Measurements from ENCODE around the gene IL22. TPM values are rescaled to one million over a fixed set of nuclear protein-coding genes. Genes with fewer than 3 reads are reported as not detected.

The IL22 gene
- total RNA-seq: under 1 TPM in 1 of 2 experiments, not detected in 1; 0.61 TPM

GRCh38 chr12:68253504-68253903, at the start of gene IL22:
Gene IL22, minus strand, starts transcription at chr12:68253604. Its CDS starts 156 bp downstream, at chr12:68253448.
- H3K27me3 Mint-ChIP-seq: peaks cover 75% of the 10 kb centered on the region
- peaks cover 4% of the 10 kb centered on the region for H3K4me1 Mint-ChIP-seq
- H3K4me3 Mint-ChIP-seq: no peak within 1 kb of the TSS
- DNase-seq (no peak), ATAC-seq (no peak)
- H3K36me3 Mint-ChIP-seq: peaks cover 9% of the 10 kb centered on the region
- no peak within 1 kb of the TSS for H3K27ac Mint-ChIP-seq
- H3K9me3 Mint-ChIP-seq (ENCODE audit: low read depth): no peaks in the 10 kb centered on the region
- CTCF ChIA-PET: interaction anchor here (1.0 kb wide), 1 partner anchor 12 kb away, joined by 4 read pairs; no protein-coding TSS in a partner anchor

GRCh38 chr12:68297929-68298328, 44.5 kb upstream of the IL22 start:
- DNase-seq (no peak), ATAC-seq (no peak)
- H3K36me3 Mint-ChIP-seq: peaks cover 64% of the 10 kb centered on the region
- peaks cover 3% of the 10 kb centered on the region for H3K9me3 Mint-ChIP-seq (ENCODE audit: low read depth)
- H3K27me3 Mint-ChIP-seq: no peaks in the 10 kb centered on the region
- CTCF ChIA-PET: no interaction called here
- H3K27ac Mint-ChIP-seq: no peak overlapping the region
- peaks cover 2% of the 10 kb centered on the region for H3K4me1 Mint-ChIP-seq
- no peak overlapping the region for H3K4me3 Mint-ChIP-seq

- Mint-ChIP-seq H3K36me3 (peaks cover 44% of the 10 kb centered on the region), H3K27ac (no peak overlapping the region), H3K4me3 (no peak overlapping the region), H3K4me1 (peaks cover 31% of the 10 kb centered on the region), H3K9me3 (ENCODE audit: low read depth) (no peaks in the 10 kb centered on the region), H3K27me3 (no peaks in the 10 kb centered on the region)
- no peak for ATAC-seq
- CTCF ChIA-PET: no interaction called here
- no peak for DNase-seq
These were observed 40.8 kb upstream of the IL22 start for GRCh38 chr12:68294251-68294650.

- peaks cover 37% of the 10 kb centered on the region for H3K4me1 Mint-ChIP-seq
- H3K36me3 Mint-ChIP-seq: peaks cover 37% of the 10 kb centered on the region
- no peak overlapping the region for H3K4me3 Mint-ChIP-seq
- H3K27me3 Mint-ChIP-seq: peaks cover 1% of the 10 kb centered on the region
- no peaks in the 10 kb centered on the region for H3K9me3 Mint-ChIP-seq (ENCODE audit: low read depth)
- CTCF ChIA-PET: interaction anchor here (1.3 kb wide), 1 partner anchor 9 kb away, joined by 5 read pairs; no protein-coding TSS in a partner anchor
- no peak overlapping the region for H3K27ac Mint-ChIP-seq
- ATAC-seq: no peak
- DNase-seq: no peak
These were observed 39.9 kb upstream of the IL22 start for GRCh38 chr12:68293347-68293746.

- H3K27me3 Mint-ChIP-seq: peaks cover 5% of the 10 kb centered on the region
- H3K4me1 Mint-ChIP-seq: peaks cover 38% of the 10 kb centered on the region
- CTCF ChIA-PET: interaction anchor here (0.8 to 2.2 kb wide), 4 partner anchors 10 to 69 kb away, joined by 3 to 11 read pairs (median 6); no protein-coding TSS in a partner anchor
- no peak overlapping the region for H3K4me3 Mint-ChIP-seq
- H3K27ac Mint-ChIP-seq: no peak overlapping the region
- no peak for ATAC-seq
- peaks cover 35% of the 10 kb centered on the region for H3K36me3 Mint-ChIP-seq
- DNase-seq: no peak
- H3K9me3 Mint-ChIP-seq (ENCODE audit: low read depth): no peaks in the 10 kb centered on the region
These were observed 38.9 kb upstream of the IL22 start for GRCh38 chr12:68292151-68292943.

GRCh38 chr12:68291396-68292036, 38.1 kb upstream of the IL22 start:
- ATAC-seq (no peak), DNase-seq (no peak)
- Mint-ChIP-seq H3K36me3 (peaks cover 31% of the 10 kb centered on the region), H3K4me3 (no peak overlapping the region), H3K27ac (no peak overlapping the region), H3K4me1 (peaks cover 36% of the 10 kb centered on the region), H3K9me3 (ENCODE audit: low read depth) (no peaks in the 10 kb centered on the region), H3K27me3 (peaks cover 7% of the 10 kb centered on the region)
- CTCF ChIA-PET: interaction anchor here (0.8 to 2.2 kb wide), 7 partner anchors 15 to 263 kb away, joined by 3 to 11 read pairs (median 4); no protein-coding TSS in a partner anchor

GRCh38 chr12:68290126-68290525, 36.7 kb upstream of the IL22 start:
- Mint-ChIP-seq H3K4me1 (peaks cover 36% of the 10 kb centered on the region), H3K27ac (peak overlapping the region; percentile 16), H3K4me3 (no peak overlapping the region), H3K27me3 (peaks cover 7% of the 10 kb centered on the region), H3K9me3 (ENCODE audit: low read depth) (no peaks in the 10 kb centered on the region), H3K36me3 (peaks cover 28% of the 10 kb centered on the region)
- DNase-seq: peak; percentile 73
- CTCF ChIA-PET: interaction anchor here (0.9 to 2.0 kb wide), 7 partner anchors 13 to 262 kb away, joined by 3 to 11 read pairs (median 4); no protein-coding TSS in a partner anchor
- ATAC-seq: peak; percentile 100

- H3K4me1 Mint-ChIP-seq: peaks cover 37% of the 10 kb centered on the region
- no peak for DNase-seq
- no peak overlapping the region for H3K27ac Mint-ChIP-seq
- H3K4me3 Mint-ChIP-seq: no peak overlapping the region
- ATAC-seq: no peak
- H3K9me3 Mint-ChIP-seq (ENCODE audit: low read depth): no peaks in the 10 kb centered on the region
- peaks cover 11% of the 10 kb centered on the region for H3K36me3 Mint-ChIP-seq
- H3K27me3 Mint-ChIP-seq: peaks cover 11% of the 10 kb centered on the region
- CTCF ChIA-PET: interaction anchor here (0.8 to 1.3 kb wide), 2 partner anchors 9 to 64 kb away, joined by 3 to 4 read pairs; no protein-coding TSS in a partner anchor
These were observed 33.7 kb upstream of the IL22 start for GRCh38 chr12:68287106-68287505.

- H3K4me3 Mint-ChIP-seq: no peak overlapping the region
- CTCF ChIA-PET: interaction anchor here (1.1 to 1.3 kb wide), 2 partner anchors 47 to 63 kb away, joined by 3 read pairs; no protein-coding TSS in a partner anchor
- DNase-seq (no peak), ATAC-seq (no peak)
- H3K27ac Mint-ChIP-seq: no peak overlapping the region
- peaks cover 36% of the 10 kb centered on the region for H3K4me1 Mint-ChIP-seq
- no peaks in the 10 kb centered on the region for H3K9me3 Mint-ChIP-seq (ENCODE audit: low read depth)
- peaks cover 11% of the 10 kb centered on the region for H3K27me3 Mint-ChIP-seq
- H3K36me3 Mint-ChIP-seq: peaks cover 5% of the 10 kb centered on the region
These were observed 33.0 kb upstream of the IL22 start for GRCh38 chr12:68286396-68286795.

- Mint-ChIP-seq H3K9me3 (ENCODE audit: low read depth) (no peaks in the 10 kb centered on the region), H3K27me3 (peaks cover 11% of the 10 kb centered on the region), H3K4me3 (no peak overlapping the region), H3K4me1 (peaks cover 35% of the 10 kb centered on the region), H3K36me3 (peaks cover 5% of the 10 kb centered on the region), H3K27ac (no peak overlapping the region)
- no peak for ATAC-seq
- CTCF ChIA-PET: interaction anchor here (1.2 kb wide), 1 partner anchor 31 kb away, joined by 3 read pairs; no protein-coding TSS in a partner anchor
- no peak for DNase-seq
These were observed 32.1 kb upstream of the IL22 start for GRCh38 chr12:68285541-68285940.

GRCh38 chr12:68281322-68282077, 28.1 kb upstream of the IL22 start:
- CTCF ChIA-PET: interaction anchor here (1.4 kb wide), 1 partner anchor 11 kb away, joined by 4 read pairs; no protein-coding TSS in a partner anchor
- peaks cover 47% of the 10 kb centered on the region for H3K4me1 Mint-ChIP-seq
- peaks cover 2% of the 10 kb centered on the region for H3K36me3 Mint-ChIP-seq
- H3K4me3 Mint-ChIP-seq: no peak overlapping the region
- peaks cover 7% of the 10 kb centered on the region for H3K27me3 Mint-ChIP-seq
- no peaks in the 10 kb centered on the region for H3K9me3 Mint-ChIP-seq (ENCODE audit: low read depth)
- DNase-seq: no peak
- no peak for ATAC-seq
- H3K27ac Mint-ChIP-seq: no peak overlapping the region

- no peak overlapping the region for H3K27ac Mint-ChIP-seq
- CTCF ChIA-PET: interaction anchor here (1.0 kb wide), 1 partner anchor 37 kb away, joined by 3 read pairs; no protein-coding TSS in a partner anchor
- peaks cover 12% of the 10 kb centered on the region for H3K27me3 Mint-ChIP-seq
- ATAC-seq (no peak), DNase-seq (no peak)
- H3K9me3 Mint-ChIP-seq (ENCODE audit: low read depth): no peaks in the 10 kb centered on the region
- peaks cover 52% of the 10 kb centered on the region for H3K4me1 Mint-ChIP-seq
- no peak overlapping the region for H3K4me3 Mint-ChIP-seq
- H3K36me3 Mint-ChIP-seq: peaks cover 3% of the 10 kb centered on the region
These were observed 26.8 kb upstream of the IL22 start for GRCh38 chr12:68280240-68280639.
